Mesenteric fat pad (tissue), 1 donor: ENCODE measurements around the gene TMEM163. TPM values are rescaled to one million over a fixed set of nuclear protein-coding genes. Genes with fewer than 3 reads are reported as not detected.

Source experiments
- DNase-seq: peaks from one replicate; pipeline ENCODE4 v3.0.0-alpha.2; 2020; ENCODE audit warnings: low spot score
- total RNA-seq: library from RNA; stranded (reverse); fragmentation: NEBNext Ultra II Directional; extraction: Animal tissue kit (Norgen Biotek cat#: 25700); gene quantifications from one replicate; pipeline ENCODE4 v1.2.1, GENCODE V29; 2021
- donor health status: DM: yes; HTN: yes; CAD: no.

Gene TMEM163
- total RNA-seq, 1 donor from 2014 or later, result 1.9 TPM

DNA sequence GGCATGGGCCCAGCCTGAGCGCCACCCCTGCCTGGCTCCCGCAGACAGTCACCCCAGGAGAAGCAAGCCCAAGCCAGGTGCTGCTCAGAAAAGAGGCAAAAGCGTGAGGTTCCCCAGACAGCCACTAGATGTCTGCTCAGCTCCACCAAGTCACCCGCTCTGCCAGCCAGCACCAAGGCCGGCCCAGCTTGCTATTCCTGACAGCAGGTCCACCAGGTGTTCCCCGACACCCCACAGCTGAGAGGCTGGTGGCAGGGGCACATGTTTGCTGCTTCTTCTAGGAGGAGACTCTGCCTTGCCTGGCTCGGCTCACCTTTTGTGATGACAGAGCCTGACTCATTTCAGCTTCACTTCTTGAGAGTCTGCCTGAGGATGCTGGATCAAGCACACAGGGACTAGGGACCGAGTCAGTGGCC is 258.2 kb downstream of the TMEM163 start:
- DNase-seq, result peak; percentile 89

DNA sequence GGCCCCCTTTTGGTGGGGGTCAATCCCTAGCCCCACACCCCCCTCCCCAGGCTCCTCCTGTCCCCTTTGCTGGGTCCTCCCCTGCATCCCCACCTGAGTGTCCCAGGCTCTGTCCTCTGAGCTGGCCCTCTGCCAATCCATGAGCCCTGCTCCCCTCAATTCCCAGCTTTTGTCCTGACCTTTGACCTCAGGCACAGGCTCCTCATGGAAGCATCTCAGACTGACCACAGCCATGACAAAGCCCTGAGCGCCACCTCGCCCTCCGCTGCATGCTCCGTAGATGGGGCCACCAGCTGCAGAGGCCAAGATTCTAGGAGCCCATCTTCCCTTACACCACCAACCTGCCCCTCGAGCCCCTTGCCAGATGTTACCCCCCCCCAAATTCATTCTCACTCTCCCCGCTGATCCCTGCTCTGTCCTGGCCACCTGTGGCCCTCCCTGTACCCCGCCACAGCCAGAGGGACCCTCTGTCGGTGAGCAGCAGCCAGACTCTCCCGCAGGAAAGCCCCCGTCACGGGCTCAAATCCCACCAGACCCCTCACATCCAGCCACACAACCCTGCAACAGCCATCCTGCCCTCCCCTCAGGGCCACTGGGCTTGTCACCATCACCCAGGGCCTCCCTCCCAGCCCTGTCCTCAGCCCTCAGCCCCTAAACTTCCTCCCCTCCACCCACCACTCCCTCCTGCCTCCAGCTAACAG is 258.9 kb downstream of the TMEM163 start:
- DNase-seq, result peak; percentile 69

DNA sequence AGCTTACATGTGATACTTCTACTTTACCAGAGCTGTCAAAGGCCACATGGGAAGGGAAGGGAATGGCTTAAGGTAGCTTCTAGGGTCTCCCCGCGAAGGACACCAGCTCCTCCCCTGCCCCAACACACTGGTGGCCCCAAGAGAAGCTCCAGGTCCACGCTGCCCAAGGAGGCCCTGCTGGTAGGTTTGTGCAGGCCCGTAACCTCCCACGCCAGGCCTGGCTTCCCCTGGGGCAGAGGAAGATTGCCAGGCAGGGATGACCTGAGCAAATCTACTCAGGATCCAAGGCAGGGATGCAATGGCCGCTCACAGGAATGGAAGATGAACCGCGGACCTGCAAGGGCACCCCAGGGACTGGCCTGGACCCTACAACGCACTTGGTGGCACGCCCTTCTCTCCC is 259.9 kb downstream of the TMEM163 start:
- peak; percentile 39 for DNase-seq

DNA sequence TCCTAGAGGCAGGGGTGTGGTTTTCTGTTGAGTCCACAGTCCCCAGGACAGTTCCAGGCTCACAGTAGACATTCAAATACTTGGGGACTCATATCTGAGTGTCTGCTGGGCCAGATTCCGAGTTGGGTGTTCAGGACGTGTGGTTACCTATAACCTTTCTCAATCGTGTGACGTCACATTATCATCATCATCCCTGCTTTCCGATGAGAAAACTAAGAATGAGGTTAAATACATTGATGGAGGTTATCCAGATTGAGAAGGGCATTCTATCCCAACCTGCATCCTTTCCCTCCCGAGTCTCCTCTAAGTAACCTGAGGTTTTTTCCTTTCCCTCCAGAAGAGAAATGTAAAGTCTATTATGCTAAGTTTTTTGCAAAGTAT is 260.3 kb downstream of the TMEM163 start:
- peak; percentile 28 for DNase-seq

DNA sequence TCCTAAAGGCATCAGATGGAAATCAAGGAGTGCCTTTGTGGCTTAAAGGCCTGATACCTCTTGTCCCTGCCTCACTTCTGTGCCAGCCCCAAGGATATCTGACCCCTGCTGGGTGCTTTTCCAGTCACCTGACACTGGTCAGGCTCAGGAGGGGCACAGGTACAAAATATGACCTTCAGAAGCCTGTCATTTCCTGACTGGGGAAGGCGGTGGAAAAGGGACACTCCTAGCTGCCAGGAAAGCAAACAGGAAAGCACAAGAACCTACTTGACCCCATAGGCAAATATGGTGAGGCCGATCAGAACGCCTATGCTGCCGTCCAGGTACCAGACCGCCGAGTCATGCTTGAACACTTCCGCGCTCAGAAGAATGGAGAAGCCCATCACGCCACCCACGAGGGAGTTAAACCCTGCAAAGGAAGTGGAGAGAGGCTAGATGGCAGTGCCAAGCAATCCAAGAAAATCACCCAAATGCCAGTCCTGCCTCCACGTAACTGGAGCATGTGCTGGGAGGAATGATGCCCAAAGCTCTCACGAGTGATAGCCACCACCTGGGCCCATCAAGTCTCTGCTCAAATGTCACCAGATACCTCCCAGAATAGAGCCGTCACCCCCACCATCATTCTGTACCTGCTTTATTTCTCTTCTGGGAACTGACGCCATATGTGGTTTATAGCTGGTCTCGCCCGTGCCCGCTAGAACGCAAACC is 260.9 kb downstream of the TMEM163 start:
- peak; percentile 59 for DNase-seq

DNA sequence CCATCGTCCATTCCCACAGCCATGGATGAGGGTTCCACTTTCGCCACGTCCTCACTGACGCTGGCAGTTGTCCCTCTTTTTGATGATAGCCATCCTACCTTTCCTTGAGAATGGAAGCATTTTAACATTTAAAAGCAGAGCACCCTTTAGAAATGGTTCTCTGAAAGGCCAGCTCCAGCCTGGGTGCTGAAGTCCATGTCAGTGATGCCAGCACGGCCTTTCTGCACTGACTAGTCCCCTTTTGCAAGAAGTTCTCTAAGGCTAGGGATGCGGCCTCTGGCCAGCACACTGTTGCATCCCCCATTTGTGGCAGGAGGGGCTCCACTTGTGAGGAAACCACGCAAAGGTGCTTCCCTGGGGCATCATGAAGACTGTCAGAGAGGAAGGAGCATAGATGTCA is 261.4 kb downstream of the TMEM163 start:
- DNase-seq, result peak; percentile 62

DNA sequence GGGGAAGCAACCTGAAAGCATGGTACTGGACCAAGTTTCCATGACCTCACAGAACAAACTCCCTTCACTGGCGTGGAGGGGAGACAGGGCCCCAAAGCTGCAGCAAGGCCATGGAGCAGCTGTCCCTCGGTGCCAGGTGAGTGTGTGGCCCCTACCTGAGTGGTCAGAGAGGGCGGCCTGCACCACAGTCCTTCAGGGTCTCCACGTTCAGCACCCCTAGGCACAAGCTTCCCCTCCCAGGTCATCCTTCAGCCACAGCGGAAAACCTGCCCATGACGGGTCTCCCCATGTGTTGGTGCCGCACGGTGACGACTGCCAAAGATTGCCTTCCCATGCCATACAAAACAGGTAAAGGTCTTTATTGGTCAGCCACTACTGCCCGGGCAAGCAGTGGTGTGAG is 263.4 kb downstream of the TMEM163 start:
- peak; percentile 62 for DNase-seq

DNA sequence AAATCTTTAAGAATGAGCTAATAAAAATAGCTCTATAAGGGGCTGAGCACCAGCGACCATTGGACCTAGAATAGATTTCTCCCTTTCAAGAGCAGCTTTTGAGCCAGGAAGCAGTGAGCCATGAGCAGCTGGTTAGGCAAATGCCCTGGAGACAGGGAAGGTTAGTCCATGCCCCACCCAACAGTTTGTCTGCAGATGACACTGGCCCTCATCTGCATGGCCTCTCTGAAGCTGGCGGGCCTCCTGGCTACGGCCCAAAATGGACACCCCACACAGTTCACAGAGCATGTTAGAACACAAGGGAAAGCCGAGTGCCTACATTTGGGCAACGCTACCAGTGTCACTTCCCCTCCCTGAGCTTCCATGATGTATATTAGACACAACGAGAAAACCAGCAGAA is 263.9 kb downstream of the TMEM163 start:
- peak; percentile 47 for DNase-seq

DNA sequence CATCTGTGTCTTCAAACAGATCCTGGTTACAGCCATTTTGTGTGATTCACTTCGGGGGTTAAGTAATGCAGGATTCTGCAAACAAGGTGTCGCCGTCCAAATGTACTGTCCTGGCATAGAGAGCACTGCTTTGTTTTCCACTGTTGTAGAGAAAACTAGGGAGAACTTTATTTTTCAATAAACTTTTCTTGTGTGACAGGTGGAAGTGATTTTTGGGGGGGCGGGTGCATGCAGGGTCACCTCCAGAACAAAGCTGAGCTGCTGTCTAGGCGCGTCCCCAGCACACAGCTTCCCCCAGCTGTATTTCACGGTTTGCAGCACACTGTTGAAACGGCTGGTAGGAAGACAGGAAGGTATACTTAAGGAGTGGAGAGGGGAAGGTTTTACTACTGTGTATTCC is 264.4 kb downstream of the TMEM163 start:
- DNase-seq, result peak; percentile 20

DNA sequence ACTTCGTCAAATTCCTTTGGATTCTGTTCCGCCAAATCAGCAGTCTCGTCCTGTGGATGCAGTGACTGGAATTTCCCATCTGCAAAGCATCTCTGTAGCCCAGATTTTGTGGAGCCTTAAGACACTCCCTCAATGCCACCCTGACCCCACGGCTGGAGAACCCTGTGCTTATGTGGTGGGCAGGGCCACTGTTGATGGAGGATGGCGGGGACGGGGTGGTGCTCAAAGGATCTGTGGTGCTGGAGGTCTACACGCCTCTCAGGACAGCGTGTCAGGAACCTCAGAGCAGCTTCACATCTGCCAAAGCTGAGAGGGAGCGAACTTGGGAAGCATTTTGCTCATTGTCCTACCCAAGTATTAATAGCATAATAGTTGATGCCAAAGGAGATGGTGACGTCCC is 264.8 kb downstream of the TMEM163 start:
- DNase-seq, result peak; percentile 49

DNA sequence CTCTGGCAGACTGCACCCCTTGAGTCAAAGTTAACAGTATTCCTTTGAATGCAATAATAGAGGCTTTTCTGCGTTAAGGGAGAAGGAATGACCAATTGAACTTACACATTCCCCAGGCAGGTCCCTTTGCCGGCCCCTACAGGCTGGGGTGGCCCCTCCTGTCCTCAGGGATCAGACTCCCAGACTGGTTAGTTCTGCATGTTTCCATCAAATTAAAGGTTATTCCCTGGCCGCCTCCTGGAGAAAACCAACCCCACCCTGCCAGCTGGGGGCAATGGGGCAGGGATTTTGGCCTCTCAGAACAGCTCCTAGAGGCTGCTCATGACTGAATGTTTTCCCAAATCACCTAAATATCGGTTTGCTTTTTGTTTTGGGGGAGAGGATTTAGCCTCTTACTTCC is 265.3 kb downstream of the TMEM163 start:
- DNase-seq, result peak; percentile 60

DNA sequence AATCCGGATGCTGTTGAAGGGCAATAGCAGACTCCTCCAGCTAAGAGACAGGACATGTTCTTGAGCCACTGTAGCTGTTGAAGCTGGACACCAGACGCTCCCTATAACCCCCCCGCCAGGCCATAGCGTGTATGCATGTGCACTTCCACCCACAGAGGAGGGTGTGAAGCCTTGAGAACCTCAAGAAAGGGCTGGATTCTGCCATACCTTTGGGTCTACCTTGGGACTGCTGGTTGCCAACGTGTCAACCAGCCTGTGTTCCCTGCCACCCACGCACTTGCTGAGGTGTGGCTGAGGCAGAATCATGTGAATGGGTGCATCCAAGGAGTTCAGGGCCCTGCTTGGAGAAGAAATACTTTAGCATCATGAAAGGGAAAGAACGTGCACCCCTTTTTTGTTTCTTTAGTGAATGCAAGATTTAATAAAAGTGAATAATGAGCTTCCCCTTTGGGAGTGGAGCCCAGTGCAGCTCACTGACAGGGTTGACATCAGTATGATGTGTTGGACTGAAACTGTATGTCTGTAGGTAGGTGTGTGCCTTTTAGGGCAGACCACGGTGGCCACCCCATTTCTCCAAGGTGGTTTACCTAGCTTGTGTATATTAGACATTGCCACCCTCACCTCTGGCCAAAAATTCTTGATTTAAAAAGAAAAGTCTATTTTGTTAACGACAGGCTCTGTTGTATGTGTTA is 266.6 kb downstream of the TMEM163 start:
- peak; percentile 74 for DNase-seq

DNA sequence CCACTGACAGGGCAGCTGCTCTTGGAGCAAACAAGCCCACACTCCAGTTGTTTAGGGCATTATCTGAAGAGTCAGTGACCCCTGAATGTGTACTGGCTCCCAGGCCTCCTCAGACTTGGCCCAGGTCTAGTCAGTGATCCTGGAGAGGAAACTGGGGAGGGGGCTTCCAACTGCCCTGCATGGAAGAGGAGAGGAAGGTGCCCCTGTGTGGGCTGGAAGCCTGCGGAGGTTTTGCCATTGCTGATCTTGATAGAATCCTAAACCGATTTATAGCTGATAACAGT is 267.5 kb downstream of the TMEM163 start:
- no peak for DNase-seq

DNA sequence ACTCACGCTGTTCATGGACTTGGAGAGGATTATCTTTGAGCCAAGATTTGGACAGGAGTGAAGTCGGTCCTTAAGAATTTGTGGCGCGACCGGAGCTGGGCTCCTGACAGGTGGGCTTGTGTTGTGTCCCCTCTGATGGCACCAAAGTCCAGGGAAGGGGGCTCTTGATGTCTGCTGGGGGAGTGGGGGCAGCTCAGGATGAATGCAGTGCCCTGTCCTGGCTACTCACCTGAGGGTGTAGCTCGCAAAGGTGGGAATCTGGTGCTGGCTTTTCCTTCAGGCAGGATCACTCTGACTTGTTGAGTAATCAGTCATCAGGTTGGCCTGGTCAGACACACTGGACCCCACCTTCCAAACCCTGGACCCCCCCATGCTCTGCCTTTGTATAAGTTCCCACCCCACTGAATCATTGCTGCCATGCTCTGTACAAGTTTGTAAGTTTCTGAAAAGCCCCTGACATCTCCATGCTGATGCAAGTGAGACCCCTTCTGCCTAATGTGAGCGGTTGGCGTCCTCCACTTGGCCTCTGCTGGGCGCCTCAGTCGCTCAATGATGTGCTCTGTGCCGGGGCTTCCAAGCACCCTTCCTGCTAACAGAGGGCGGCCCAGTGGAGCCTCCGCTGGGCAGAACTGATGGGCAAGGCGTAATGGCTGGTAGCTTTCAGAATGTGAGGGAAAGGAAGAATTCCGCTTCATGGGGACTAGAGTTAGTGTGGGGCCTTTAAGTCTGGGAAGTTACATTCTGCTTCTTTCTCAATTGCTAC is 268.9 kb downstream of the TMEM163 start:
- peak; percentile 87 for DNase-seq

DNA sequence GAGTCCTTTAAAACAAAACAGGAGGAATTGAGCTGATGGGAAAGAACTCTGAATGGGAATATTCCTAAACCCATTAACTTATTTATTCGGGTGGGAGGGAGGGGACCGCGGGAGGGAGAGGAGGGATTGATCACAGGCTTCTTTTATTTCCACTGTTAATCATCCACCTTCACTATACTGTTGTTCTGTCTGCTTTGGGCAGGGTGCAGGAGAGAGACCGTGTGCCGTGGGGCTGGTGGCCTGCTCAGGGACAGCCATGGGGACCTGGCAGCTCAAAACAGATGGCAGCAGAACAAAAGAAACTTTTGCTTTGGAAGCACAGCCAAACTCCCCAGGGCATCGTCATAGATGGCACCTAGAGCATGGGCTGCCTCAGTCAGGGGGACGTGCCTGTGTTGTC is 269.6 kb downstream of the TMEM163 start:
- no peak for DNase-seq

DNA sequence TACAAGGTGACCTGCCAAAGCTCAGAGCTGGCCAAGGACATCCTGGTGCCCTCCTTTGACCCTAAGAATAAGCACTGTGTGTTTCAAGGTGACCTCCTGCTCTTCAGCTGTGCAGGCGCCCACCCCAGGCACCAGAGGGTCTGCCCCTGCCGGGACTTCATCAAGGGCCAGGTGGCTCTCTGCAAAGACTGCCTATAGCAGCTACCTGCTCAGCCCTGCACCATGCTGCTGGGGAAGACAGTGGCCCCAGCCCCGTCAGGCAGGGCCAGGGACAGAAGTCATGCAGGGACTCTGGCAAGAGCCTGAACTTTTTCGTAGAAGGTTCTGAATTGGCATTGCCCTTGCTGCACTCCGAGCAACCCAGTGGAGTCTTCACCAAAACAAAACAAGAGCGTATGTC is 270.1 kb downstream of the TMEM163 start:
- peak; percentile 79 for DNase-seq

DNA sequence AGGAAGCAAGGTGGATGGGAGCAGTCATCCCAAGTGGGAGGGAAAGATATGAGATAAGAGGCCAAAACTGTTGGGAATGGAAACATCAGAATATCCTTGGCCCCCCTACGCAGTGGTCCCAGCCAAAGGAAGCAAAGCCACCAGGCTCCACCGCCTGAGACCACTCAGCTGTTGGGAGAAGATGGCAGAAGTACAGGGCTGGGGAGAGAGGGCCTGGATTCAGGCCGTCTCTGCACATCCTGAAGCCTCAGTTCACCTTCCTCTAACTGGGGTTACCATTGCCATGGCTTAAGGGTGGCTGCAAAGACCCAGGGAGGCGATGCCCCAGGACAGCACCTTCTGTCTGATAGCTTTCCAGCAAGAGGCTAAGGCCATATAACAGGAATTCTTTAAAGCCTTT is 271.1 kb downstream of the TMEM163 start:
- no peak for DNase-seq

DNA sequence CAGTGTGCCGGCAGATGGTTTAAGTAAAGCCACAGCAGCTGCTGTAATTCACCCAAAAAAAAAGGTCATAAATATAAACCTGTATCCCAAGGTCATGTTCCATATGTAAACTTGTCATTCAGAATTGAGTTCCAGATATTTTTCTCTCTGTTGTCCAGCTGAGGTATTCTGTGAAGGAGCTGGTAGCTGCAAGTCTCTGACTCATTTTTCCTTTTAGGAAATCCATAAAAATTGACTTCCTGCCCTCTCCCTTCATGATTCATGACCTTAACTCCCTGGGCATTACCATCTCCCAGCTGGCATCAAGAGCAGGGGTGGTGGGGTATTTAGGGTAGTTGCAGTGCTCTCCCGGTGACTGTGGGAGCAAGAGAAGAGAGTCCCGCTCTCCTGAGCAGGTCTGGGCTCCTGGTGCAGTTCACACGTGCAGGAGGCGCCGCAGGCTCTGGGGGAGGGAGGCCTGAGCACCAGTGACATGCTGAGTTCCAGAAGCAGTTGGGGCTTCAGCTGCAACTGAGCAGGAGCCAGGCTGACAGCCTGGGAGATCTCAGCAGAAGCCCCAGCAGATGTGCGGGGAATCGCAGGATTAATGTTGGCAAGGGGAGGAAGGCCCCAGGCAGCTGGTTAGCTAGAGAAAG is 272.3 kb downstream of the TMEM163 start:
- DNase-seq, result no peak

DNA sequence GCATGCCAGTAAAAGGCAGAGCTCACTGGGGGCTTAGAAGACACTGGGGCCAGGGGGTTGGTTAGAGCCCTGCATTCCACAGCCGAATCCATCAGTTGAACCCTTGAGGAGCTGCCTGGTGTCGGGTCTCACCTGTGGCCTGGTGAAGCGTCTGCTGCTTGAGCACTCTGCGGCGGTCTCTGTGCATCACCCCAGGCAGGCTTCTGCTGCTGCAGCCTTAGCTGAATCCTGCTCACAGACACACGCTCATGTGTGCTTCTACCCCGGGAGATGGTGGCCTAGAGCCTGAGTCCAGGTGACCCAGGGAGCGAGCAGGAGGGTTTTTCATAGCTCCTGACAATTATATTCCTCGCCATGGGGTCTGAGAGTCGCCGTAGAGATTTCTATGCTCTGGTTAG is 272.8 kb downstream of the TMEM163 start:
- DNase-seq, result peak; percentile 71

DNA sequence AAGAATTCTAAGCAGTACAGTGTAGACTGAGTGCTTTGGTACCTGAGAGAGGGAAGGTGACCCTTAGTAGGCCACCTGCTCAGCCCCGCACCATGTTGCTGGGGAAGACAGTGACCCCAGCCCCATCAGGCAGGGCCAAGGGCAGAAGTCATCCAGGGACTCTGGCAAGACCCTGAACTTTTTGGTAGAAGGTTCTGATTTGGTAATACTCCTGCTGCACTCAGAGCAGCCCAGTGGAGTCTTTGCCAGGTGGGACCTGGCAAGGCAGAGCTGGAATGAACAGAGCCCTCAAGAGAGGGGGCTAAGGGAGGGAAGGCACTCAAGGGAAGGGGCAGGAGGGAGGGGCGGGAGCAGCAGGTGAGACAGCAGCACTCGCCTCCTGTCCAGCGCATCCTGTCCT is 273.7 kb downstream of the TMEM163 start:
- no peak for DNase-seq

DNA sequence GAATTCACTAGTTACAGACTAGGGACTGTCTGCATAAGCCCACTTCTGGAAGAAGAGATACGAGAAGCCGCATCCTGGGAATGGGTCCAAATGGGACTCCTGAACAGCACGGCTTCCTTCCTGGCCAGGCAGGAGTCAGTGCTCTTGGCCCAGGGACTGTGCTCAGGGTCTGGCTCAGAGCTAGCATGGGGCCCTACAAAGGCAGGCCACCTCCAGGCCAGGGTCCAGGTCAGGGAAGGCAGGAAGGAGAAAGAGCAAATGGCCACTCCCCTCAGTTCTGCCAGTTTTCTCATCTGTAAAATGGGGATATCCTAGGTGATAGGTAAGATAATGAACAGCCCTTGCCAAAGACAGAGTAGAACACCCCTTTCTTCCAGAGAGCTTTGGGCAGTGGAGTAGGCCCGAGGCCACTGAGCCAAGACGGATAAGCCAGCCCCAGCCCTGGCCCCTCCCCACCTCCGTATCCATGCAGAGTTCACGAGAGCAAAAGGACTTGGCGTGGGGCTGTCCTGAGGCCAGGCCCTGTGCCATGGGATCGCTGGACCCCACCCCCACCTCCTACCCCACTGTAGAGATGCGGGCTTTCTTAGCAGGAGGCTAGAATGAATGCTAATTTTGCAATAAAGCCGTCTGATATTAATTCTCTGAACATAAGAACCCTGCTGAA is 274.9 kb downstream of the TMEM163 start:
- peak; percentile 60 for DNase-seq
